NT2/D1 (cell line): Measurements from ENCODE around the gene NBEAL2.

Source experiments
- DNase-seq: peaks from one replicate; pipeline ENCODE4 v3.0.0-alpha.2; 2011; ENCODE audit warnings: low read depth, low spot score
- H3K27me3 ChIP-seq: 2 replicates; pipeline ENCODE4 v1.6.0; 2011; ENCODE audit warnings: mild to moderate bottlenecking; ENCODE audit not compliant: insufficient read length, insufficient read depth
- H3K36me3 ChIP-seq: 2 replicates; pipeline ENCODE4 v1.6.1; 2011; ENCODE audit warnings: mild to moderate bottlenecking, low read length, mixed read lengths; ENCODE audit not compliant: insufficient read depth, insufficient read length
- H3K4me1 ChIP-seq: 2 replicates; pipeline ENCODE4 v1.5.1; 2011; ENCODE audit not compliant: insufficient read depth, insufficient read length
- H3K4me3 ChIP-seq: 2 replicates; pipeline ENCODE4 v1.5.1; 2011; ENCODE audit warnings: low read depth; ENCODE audit not compliant: insufficient read length
- H3K9ac ChIP-seq: 2 replicates; pipeline ENCODE4 v1.6.0; 2011; ENCODE audit warnings: low read depth; ENCODE audit not compliant: insufficient read length
- H3K9me3 ChIP-seq: 2 replicates; pipeline ENCODE4 v1.5.1; 2011; ENCODE audit warnings: mild to moderate bottlenecking, low read length; ENCODE audit not compliant: insufficient read depth
- SUZ12 ChIP-seq: IDR thresholded peaks from 2 replicates; pipeline ENCODE4 v1.6.1; 2011; ENCODE audit not compliant: insufficient read length, insufficient read depth; ENCODE audit errors: extremely low read depth
- YY1 ChIP-seq: IDR thresholded peaks from 2 replicates; pipeline ENCODE4 v1.6.1; 2011; ENCODE audit not compliant: insufficient read length, insufficient read depth
- ZNF274 ChIP-seq: IDR thresholded peaks from 2 replicates; pipeline ENCODE4 v1.6.1; 2011; ENCODE audit warnings: mild to moderate bottlenecking, low read depth, low read length

NBEAL2 gene

DNA sequence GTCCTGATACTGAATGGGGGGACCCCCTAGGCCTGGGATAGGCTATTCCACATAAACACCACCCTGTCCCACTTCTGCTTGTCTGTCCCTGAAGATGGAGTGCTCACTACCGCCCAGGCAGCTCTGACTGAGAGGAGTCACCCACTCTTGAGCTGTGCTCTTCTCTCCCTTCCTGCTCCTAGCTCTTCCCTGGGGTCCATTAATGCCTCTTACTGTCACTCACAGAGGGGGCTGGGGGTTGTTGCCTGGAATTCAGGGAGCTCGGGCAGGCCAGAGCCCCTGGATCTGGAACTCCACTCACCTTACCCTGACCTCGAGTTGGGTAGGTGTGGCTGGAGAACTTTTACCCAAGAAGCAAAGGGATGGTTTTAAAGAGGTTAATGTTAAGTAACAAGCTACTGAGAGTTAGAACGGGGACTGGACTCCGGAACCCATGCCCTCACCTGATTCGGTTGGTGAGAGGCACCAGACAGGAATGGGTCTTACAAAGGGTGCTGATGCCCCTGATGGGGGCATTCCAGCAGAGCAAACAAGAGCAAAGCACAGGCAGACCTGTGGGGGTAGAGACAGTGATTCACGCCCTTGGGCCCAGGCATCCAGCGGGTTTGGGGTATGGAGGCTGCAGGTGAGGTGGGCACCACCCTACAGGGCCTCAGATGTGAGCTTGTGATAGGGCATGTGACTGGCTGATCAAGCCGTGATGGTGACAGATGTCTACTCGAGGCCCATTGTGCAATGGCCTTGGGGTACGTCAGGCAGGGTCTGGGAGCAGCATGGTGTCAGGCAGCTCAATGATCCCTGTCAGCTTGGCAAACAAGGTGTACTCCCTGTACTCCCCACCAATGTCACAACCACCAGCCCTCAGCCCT, 5.4 kb downstream of the NBEAL2 start:
- no peak for TF ChIP-seq SUZ12
- TF ChIP-seq YY1: no peak
- no peak for TF ChIP-seq ZNF274
- Histone ChIP-seq H3K27me3 (peaks cover 10% of the 10 kb centered on the region), H3K9ac (no peak overlapping the region), H3K4me3 (no peak overlapping the region), H3K36me3 (peaks cover 4% of the 10 kb centered on the region), H3K9me3 (no peaks in the 10 kb centered on the region), H3K4me1 (peaks cover 30% of the 10 kb centered on the region)
- DNase-seq: no peak

- H3K9ac ChIP-seq: no peak overlapping the region
- H3K4me1 ChIP-seq: peaks cover 28% of the 10 kb centered on the region
- no peaks in the 10 kb centered on the region for H3K9me3 ChIP-seq
- H3K27me3 ChIP-seq: peaks cover 3% of the 10 kb centered on the region
- no peak for DNase-seq
- peaks cover 4% of the 10 kb centered on the region for H3K36me3 ChIP-seq
- no peak overlapping the region for H3K4me3 ChIP-seq
- TF ChIP-seq ZNF274: no peak
- TF ChIP-seq YY1: no peak
- TF ChIP-seq SUZ12: no peak
Observed at GRCh38 chr3:46985588-46985987, 6.1 kb downstream of the NBEAL2 start.

GRCh38 chr3:46986055-46986730, 6.7 kb downstream of the NBEAL2 start:
- peaks cover 7% of the 10 kb centered on the region for H3K36me3 ChIP-seq
- no peaks in the 10 kb centered on the region for H3K27me3 ChIP-seq
- peaks cover 26% of the 10 kb centered on the region for H3K4me1 ChIP-seq
- no peak overlapping the region for H3K9ac ChIP-seq
- TF ChIP-seq YY1 (no peak), SUZ12 (no peak), ZNF274 (no peak)
- no peak overlapping the region for H3K4me3 ChIP-seq
- DNase-seq: no peak
- H3K9me3 ChIP-seq: no peaks in the 10 kb centered on the region

- Histone ChIP-seq H3K9me3 (no peaks in the 10 kb centered on the region), H3K4me1 (peaks cover 21% of the 10 kb centered on the region), H3K4me3 (no peak overlapping the region), H3K27me3 (no peaks in the 10 kb centered on the region), H3K36me3 (peaks cover 8% of the 10 kb centered on the region), H3K9ac (no peak overlapping the region)
- TF ChIP-seq ZNF274 (no peak), YY1 (no peak), SUZ12 (no peak)
- DNase-seq: no peak
Observed at GRCh38 chr3:46986782-46987310, 7.4 kb downstream of the NBEAL2 start.

DNA sequence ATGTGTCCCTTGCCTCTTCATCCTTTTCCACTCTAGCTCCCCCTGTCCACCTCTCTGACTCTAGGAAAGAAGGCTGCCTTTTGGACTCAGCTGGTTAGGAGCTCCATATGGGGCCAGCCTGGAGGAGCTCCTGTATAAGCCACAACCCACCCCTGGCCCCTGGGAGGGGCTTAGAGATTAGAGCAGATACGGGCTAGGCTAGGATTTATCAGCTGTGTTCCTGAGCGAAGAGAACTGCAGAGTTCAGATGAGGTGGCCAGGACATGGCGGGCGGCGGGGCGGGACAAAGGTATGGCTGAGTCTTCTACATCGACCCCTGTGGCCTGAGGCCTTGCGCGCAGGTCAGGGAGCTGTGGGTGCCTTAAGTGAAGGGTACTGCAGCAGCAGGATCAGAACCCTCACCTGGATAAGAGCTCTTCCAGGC, 7.9 kb downstream of the NBEAL2 start:
- Histone ChIP-seq H3K9ac (no peak overlapping the region), H3K4me3 (no peak overlapping the region), H3K4me1 (peaks cover 18% of the 10 kb centered on the region), H3K36me3 (peaks cover 8% of the 10 kb centered on the region), H3K27me3 (no peaks in the 10 kb centered on the region), H3K9me3 (no peaks in the 10 kb centered on the region)
- no peak for DNase-seq
- TF ChIP-seq YY1 (no peak), ZNF274 (no peak)

DNA sequence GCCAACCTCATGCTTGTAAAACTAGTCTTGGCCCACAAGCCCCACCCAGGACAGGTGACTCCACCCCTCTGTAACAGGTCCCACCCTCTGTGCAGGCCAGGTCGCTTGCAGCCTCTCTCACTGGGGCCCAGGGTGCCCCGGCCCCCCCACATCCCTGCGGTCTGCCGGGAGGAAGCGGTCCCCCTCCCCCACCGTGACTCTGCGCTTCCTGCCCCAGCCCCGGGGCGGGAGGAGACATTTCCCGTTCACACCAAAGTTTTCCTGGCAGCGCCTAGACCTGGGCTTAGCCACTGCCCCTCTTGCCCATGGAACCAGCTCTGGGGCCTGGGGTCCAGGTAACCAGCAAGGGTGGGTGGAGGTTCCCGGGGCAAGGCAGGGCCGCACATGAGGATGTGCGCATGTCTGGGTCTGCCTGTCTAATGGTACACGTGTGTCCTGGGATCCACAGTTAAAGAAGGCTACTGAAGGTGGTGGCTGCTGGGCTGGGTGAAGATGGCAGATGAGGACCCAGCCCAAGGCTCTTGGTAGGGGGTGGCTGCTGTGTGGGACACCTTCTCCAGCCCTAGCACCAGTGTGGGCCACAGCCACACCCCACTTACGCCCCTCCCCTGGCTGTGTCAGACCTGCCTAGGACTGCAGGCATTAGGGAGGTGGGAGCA, 8.4 kb downstream of the NBEAL2 start:
- Histone ChIP-seq H3K27me3 (no peaks in the 10 kb centered on the region), H3K4me3 (no peak overlapping the region), H3K36me3 (peaks cover 8% of the 10 kb centered on the region), H3K9me3 (no peaks in the 10 kb centered on the region), H3K9ac (no peak overlapping the region), H3K4me1 (peaks cover 18% of the 10 kb centered on the region)
- TF ChIP-seq SUZ12 (no peak), ZNF274 (no peak), YY1 (no peak)
- no peak for DNase-seq
